GM12878 (cell line): ENCODE measurements around the gene ANKS1A. TPM values are rescaled to one million over a fixed set of nuclear protein-coding genes. Genes with fewer than 3 reads are reported as not detected.

Experiments
- ATAC-seq: fragments of 200-7000 bp; cut with Tn5 transposase; 3 replicates; pipeline ENCODE4 v1.9.1; 2020; ENCODE audit warnings: mild to moderate bottlenecking, moderate library complexity
- BruUV-seq: library from RNA; stranded (reverse); fragments of 400-500 nt; replicated peaks from 2 replicates; lab custom pipeline; 2021; lab: Mats Ljungman, UMichigan
- CTCF ChIA-PET: fragments of 300-600 bp; sonication (Branson Sonifier 250); formaldehyde crosslinking; extraction: SDS; loops from one replicate; lab custom pipeline; 2021; ENCODE audit warnings: inconsistent platforms; lab: Yijun Ruan, JAX
- POLR2A ChIA-PET: fragments of 350-600 bp; formaldehyde crosslinking; extraction: SDS; loops from one replicate; lab custom pipeline; 2021; ENCODE audit warnings: inconsistent platforms; lab: Charles Lee
- RAD21 ChIA-PET: fragments of 300-600 bp; sonication (Branson Sonifier 250); formaldehyde crosslinking; loops from one replicate; lab custom pipeline; 2023; ENCODE audit warnings: antibody characterized with exemption; ENCODE audit not compliant: unreplicated experiment; lab: Charles Lee
- SMC1A ChIA-PET: fragments of 300-600 bp; sonication (Branson Sonifier 250); formaldehyde crosslinking; loops from one replicate; lab custom pipeline; 2023; ENCODE audit not compliant: unreplicated experiment, uncharacterized antibody; lab: Charles Lee
- DNase-seq: peaks from one replicate; pipeline ENCODE4 v3.0.0-alpha.2; 2011; ENCODE audit warnings: low read depth, low spot score
- FAIRE-seq: peaks from 3 replicates; lab custom pipeline; 2011; peaks lifted over from hg19 to GRCh38; lab: Jason Lieb, UNC
- H2AFZ ChIP-seq: 2 replicates; pipeline ENCODE4 v1.6.0; 2011; ENCODE audit warnings: low read depth, low read length, control low read depth; ENCODE audit not compliant: control insufficient read depth
- H3K27ac ChIP-seq: 2 replicates; pipeline ENCODE4 v1.5.1; 2011; ENCODE audit warnings: control low read depth; ENCODE audit not compliant: control insufficient read depth, insufficient read depth
- H3K27me3 ChIP-seq, 2 experiments: replicated peaks in 1 of 2; 2 replicates each; pipeline versions ENCODE4 v1.6.0 to v1.6.1; 2011; ENCODE audit warnings: low read length in 1 of 2; ENCODE audit not compliant: control insufficient read depth in 2 of 2, insufficient read depth in 2 of 2
- H3K36me3 ChIP-seq, 2 experiments: 2 replicates each; pipeline ENCODE4 v1.5.1; 2011; ENCODE audit warnings: low read length in 1 of 2; ENCODE audit not compliant: control insufficient read depth in 2 of 2, insufficient read depth in 2 of 2
- H3K4me1 ChIP-seq: 2 replicates; pipeline ENCODE4 v1.6.1; 2011; ENCODE audit warnings: mild to moderate bottlenecking, low read length, moderate library complexity, mixed read lengths; ENCODE audit not compliant: control insufficient read depth, insufficient read depth
- H3K4me2 ChIP-seq: 2 replicates; pipeline ENCODE4 v1.6.0; 2011; ENCODE audit warnings: control low read depth; ENCODE audit not compliant: control insufficient read depth, insufficient read depth
- H3K4me3 ChIP-seq: fragments of 200-600 bp; sonication (generic); 2 replicates; pipeline ENCODE4 v1.5.1; 2016
- H3K79me2 ChIP-seq: 2 replicates; pipeline ENCODE4 v1.6.0; 2011; ENCODE audit warnings: low read length; ENCODE audit not compliant: control insufficient read depth, insufficient read depth
- H3K9ac ChIP-seq: 2 replicates; pipeline ENCODE4 v1.8.0; 2011; ENCODE audit warnings: low read length, control low read depth, mixed read lengths; ENCODE audit not compliant: control insufficient read depth, insufficient read depth
- H3K9me3 ChIP-seq: replicated peaks from 3 replicates; pipeline ENCODE4 v1.5.1; 2011; ENCODE audit warnings: mild to moderate bottlenecking, low read length; ENCODE audit not compliant: control insufficient read depth, insufficient read depth
- H4K20me1 ChIP-seq: 2 replicates; pipeline ENCODE4 v1.6.0; 2011; ENCODE audit not compliant: control insufficient read depth, insufficient read depth
- CHD1 ChIP-seq: IDR thresholded peaks from 2 replicates; pipeline ENCODE4 v1.6.1; 2012; ENCODE audit warnings: low read depth, low read length, improper control_type of control experiment
- KDM1A ChIP-seq: fragments of 200-600 bp; sonication (generic); IDR thresholded peaks from 2 replicates; pipeline ENCODE4 v1.6.1; 2016; ENCODE audit warnings: borderline replicate concordance
- MYC ChIP-seq: IDR thresholded peaks from 2 replicates; pipeline ENCODE4 v1.6.1; 2011; ENCODE audit warnings: mild to moderate bottlenecking, low read length, moderate library complexity, inconsistent platforms; ENCODE audit not compliant: insufficient read depth, insufficient replicate concordance, insufficient read length, severe bottlenecking
- NR2C1 ChIP-seq: fragments of 450-650 bp; IDR thresholded peaks from 2 replicates; pipeline ENCODE4 v1.6.1; 2017; ENCODE audit warnings: antibody characterized with exemption, mild to moderate bottlenecking, moderate library complexity
- NR2C2 ChIP-seq: IDR thresholded peaks from 2 replicates; pipeline ENCODE4 v1.6.1; 2011; ENCODE audit warnings: borderline replicate concordance, low read depth; ENCODE audit not compliant: control insufficient read depth, insufficient read length
- WRNIP1 ChIP-seq: IDR thresholded peaks from 2 replicates; pipeline ENCODE4 v1.6.1; 2011; ENCODE audit warnings: low read depth, low read length, improper control_type of control experiment, borderline replicate concordance
- ZNF274 ChIP-seq: IDR thresholded peaks from one replicate; pipeline ENCODE4 v1.8.0; 2011; ENCODE audit not compliant: insufficient read length, insufficient read depth
- WGBS: methylation state at CpG from one replicate; pipeline ENCODE4 v1.1.6; 2016; ENCODE audit warnings: low lambda C conversion rate; ENCODE audit not compliant: insufficient replicate concordance, insufficient coverage; ENCODE audit errors: missing lambda C conversion rate; 5-methylcytosine and 5-hydroxymethylcytosine counted together
- in situ Hi-C: fragments of 300-500 bp; cut with MboI; formaldehyde crosslinking; loops from 9 replicates; pipeline ENCODE4 v1.14.3; 2018; ENCODE audit warnings: mixed read lengths
- intact Hi-C: fragments of 100-400 bp; cut with micrococcal nuclease; formaldehyde crosslinking; loops from one replicate; pipeline ENCODE4 v1.14.2; 2022; ENCODE audit not compliant: unreplicated experiment
- polyA plus RNA-seq, 11 experiments: library from polyadenylated mRNA; depleted of rRNA in 4 of 11; unstranded in 6 of 11; stranded (reverse) in 5 of 11; fragments of >200 nt; fragmentation: Nextera tagmentation in 4 of 11; fragmentation: Illumina TruSeq in 1 of 11; extraction: Ambion mirVana in 4 of 11; extraction: Trizol in 1 of 11; gene quantifications; 1 replicate in 1 of 11; 2 replicates in 10 of 11; pipeline versions ENCODE4 v1.2.1 to v1.2.3, GENCODE V29; 2011 to 2016; ENCODE audit warnings: inconsistent platforms in 2 of 11, missing spikeins in 2 of 11, low read depth in 1 of 11
- total RNA-seq, 4 experiments: library from RNA; depleted of rRNA in 3 of 4; stranded (reverse); fragments of >200 nt in 3 of 4; fragmentation: Illumina TruSeq in 1 of 4; extraction: Trizol in 1 of 4; gene quantifications; 2 replicates each; pipeline versions ENCODE4 v1.2.1 to v1.2.3, GENCODE V29; 2013 to 2021
- TF ChIP-seq, protein P1 (sequence below): fragments of 450-650 bp; IDR thresholded peaks from 2 replicates; pipeline ENCODE4 v1.6.1; 2017; ENCODE audit warnings: mild to moderate bottlenecking, moderate library complexity

Gene ANKS1A
- total and polyA plus RNA-seq, 10 of the 15 experiments (the other 5 are each of a cell fraction or from before 2014, with no cell fraction given) = 0.60 to 7.0 (median 3.0) TPM

DNA sequence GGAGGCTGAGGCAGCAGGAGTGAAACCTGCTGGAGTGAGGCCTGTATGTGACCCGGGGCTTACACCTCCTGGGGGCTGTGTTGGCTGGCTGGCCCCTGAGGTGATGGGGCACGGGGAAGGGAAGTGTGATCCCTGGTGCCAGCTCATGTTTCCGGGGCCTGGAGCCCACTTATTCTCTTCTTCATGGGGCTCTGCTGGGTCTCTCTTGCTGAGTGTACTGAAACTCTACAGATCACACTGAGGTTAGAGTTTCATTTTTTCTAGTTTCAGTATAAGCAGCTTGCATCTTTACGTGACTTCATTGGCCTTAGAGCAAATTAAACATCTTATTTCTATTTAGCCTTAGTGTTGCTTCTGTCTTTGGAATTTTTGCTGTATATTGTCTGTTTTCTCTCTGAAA lies 96.2 kb downstream of the ANKS1A start:
- DNase-seq (no peak), ATAC-seq (no peak), FAIRE-seq (no peak)
- H3K36me3 ChIP-seq = peaks cover 0 to 2% of the 10 kb centered on the region in 2 experiments; a peak in 2 of 4 replicates
- peaks cover 3% of the 10 kb centered on the region for H3K4me1 ChIP-seq
- no peak overlapping the region for H3K4me2 ChIP-seq
- CTCF ChIA-PET = interaction anchor here (0.6 to 6.9 kb wide), 13 partner anchors 9 to 757 kb away, joined by 3 to 145 read pairs (median 8); partner anchors contain the start of genes TAF11 and TCP11
- in situ Hi-C loops = loop anchor here (5.0 kb wide), 1 partner anchor 152 kb away; no protein-coding TSS in a partner anchor
- intact Hi-C loops = loop anchor here (5.0 kb wide), 1 partner anchor 222 kb away; no protein-coding TSS in a partner anchor
- TF ChIP-seq NR2C1 (no peak), KDM1A (no peak), NR2C2 (no peak), ZNF274 (no peak), MYC (no peak)
- H3K27ac ChIP-seq = no peak overlapping the region
- no peaks in the 10 kb centered on the region for H3K27me3 ChIP-seq
- no peak overlapping the region for H3K4me3 ChIP-seq
- RAD21 ChIA-PET = interaction anchor here (0.7 to 1.1 kb wide), 2 partner anchors 149 to 155 kb away, joined by 3 to 5 read pairs; no protein-coding TSS in a partner anchor
- no peaks in the 10 kb centered on the region for H3K79me2 ChIP-seq
- SMC1A ChIA-PET = interaction anchor here (0.8 to 6.2 kb wide), 6 partner anchors 122 to 525 kb away, joined by 3 to 88 read pairs (median 3); no protein-coding TSS in a partner anchor
- H4K20me1 ChIP-seq = no peaks in the 10 kb centered on the region
- no peak overlapping the region for H3K9ac ChIP-seq
- H2AFZ ChIP-seq = no peak overlapping the region
- POLR2A ChIA-PET = no interaction called here
- BruUV-seq = no TSS peak
- 54% methylated on average over 4 of the region's 4 CpGs for WGBS
- H3K9me3 ChIP-seq = no peaks in the 10 kb centered on the region

DNA sequence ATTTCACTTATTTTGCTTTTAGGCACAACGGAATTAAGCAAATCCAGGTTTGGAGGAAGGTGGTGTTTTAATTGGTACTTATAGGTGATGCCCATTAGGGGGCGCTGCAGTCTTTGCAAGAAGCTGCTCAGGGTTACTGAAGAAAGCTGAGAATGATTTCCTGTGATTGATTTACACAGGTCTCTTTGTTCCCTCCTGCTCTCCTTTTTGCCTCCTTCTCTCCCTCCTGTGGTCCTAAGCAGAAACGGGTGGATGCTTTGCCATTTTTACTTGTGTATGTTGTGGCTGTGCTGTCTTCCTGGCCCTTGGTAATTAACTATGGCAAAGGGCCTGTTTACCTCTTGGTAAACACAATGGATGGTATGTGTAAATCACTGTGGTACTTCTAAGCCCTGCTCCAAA lies 97.8 kb downstream of the ANKS1A start:
- SMC1A ChIA-PET = interaction anchor here (0.6 to 6.2 kb wide), 19 partner anchors 11 to 527 kb away, joined by 3 to 88 read pairs (median 4); no protein-coding TSS in a partner anchor
- DNase-seq = no peak
- FAIRE-seq = peak; percentile 56
- BruUV-seq = no TSS peak
- H3K9me3 ChIP-seq = no peaks in the 10 kb centered on the region
- RAD21 ChIA-PET = interaction anchor here (0.7 to 2.6 kb wide), 14 partner anchors 18 to 377 kb away, joined by 3 to 18 read pairs (median 5); no protein-coding TSS in a partner anchor
- H3K27ac ChIP-seq = no peak overlapping the region
- peak; percentile 79 for ATAC-seq
- CTCF ChIA-PET = interaction anchor here (0.5 to 6.9 kb wide), 48 partner anchors 11 to 596 kb away, joined by 3 to 145 read pairs (median 5); partner anchors contain the start of genes TAF11 and TCP11
- WGBS = 60% methylated on average over 3 of the region's 3 CpGs
- H3K27me3 ChIP-seq = no peaks in the 10 kb centered on the region
- H3K4me3 ChIP-seq = no peak overlapping the region
- no peaks in the 10 kb centered on the region for H3K79me2 ChIP-seq
- H2AFZ ChIP-seq = no peak overlapping the region
- H4K20me1 ChIP-seq = no peaks in the 10 kb centered on the region
- in situ Hi-C loops = loop anchor here (5.0 kb wide), 1 partner anchor 150 kb away; no protein-coding TSS in a partner anchor
- intact Hi-C loops = loop anchor here (1.0 to 5.0 kb wide), 3 partner anchors 153 to 254 kb away; no protein-coding TSS in a partner anchor
- H3K4me1 ChIP-seq = peaks cover 3% of the 10 kb centered on the region
- POLR2A ChIA-PET = interaction anchor here (0.5 to 0.6 kb wide), 2 partner anchors 139 to 149 kb away, joined by 4 to 6 read pairs; no protein-coding TSS in a partner anchor
- H3K4me2 ChIP-seq = no peak overlapping the region
- H3K9ac ChIP-seq = no peak overlapping the region
- H3K36me3 ChIP-seq = peaks cover 0 to 2% of the 10 kb centered on the region in 2 experiments; a peak in 2 of 4 replicates
- TF ChIP-seq, protein P1, sequence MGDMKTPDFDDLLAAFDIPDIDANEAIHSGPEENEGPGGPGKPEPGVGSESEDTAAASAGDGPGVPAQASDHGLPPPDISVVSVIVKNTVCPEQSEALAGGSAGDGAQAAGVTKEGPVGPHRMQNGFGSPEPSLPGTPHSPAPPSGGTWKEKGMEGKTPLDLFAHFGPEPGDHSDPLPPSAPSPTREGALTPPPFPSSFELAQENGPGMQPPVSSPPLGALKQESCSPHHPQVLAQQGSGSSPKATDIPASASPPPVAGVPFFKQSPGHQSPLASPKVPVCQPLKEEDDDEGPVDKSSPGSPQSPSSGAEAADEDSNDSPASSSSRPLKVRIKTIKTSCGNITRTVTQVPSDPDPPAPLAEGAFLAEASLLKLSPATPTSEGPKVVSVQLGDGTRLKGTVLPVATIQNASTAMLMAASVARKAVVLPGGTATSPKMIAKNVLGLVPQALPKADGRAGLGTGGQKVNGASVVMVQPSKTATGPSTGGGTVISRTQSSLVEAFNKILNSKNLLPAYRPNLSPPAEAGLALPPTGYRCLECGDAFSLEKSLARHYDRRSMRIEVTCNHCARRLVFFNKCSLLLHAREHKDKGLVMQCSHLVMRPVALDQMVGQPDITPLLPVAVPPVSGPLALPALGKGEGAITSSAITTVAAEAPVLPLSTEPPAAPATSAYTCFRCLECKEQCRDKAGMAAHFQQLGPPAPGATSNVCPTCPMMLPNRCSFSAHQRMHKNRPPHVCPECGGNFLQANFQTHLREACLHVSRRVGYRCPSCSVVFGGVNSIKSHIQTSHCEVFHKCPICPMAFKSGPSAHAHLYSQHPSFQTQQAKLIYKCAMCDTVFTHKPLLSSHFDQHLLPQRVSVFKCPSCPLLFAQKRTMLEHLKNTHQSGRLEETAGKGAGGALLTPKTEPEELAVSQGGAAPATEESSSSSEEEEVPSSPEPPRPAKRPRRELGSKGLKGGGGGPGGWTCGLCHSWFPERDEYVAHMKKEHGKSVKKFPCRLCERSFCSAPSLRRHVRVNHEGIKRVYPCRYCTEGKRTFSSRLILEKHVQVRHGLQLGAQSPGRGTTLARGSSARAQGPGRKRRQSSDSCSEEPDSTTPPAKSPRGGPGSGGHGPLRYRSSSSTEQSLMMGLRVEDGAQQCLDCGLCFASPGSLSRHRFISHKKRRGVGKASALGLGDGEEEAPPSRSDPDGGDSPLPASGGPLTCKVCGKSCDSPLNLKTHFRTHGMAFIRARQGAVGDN = no peak
- TF ChIP-seq WRNIP1 = 0 out of 2 replicates have a peak, but pooled peaks have one; percentile 83
- no peak for TF ChIP-seq CHD1
